Sigmoid colon (tissue), 7 donors: ENCODE results near the gene DKK3. TPM values are rescaled to one million over a fixed set of nuclear protein-coding genes. Genes with fewer than 3 reads are reported as not detected.

Experiments
- DNase-seq: peaks from one replicate; pipeline ENCODE4 v3.0.0-alpha.2; 2019
- H3K27ac ChIP-seq, 4 donors: fragments of 200-600 bp; sonication (generic); one replicate each; pipeline ENCODE4 v1.5.1; 2016 to 2019; ENCODE audit warnings: mild to moderate bottlenecking in 1 of 4
- H3K27me3 ChIP-seq, 3 donors: fragments of 200-600 bp; sonication (generic); one replicate each; pipeline ENCODE4 v1.5.1; 2019; ENCODE audit warnings: mild to moderate bottlenecking in 1 of 3
- H3K36me3 ChIP-seq, 4 donors: fragments of 200-600 bp; sonication (generic); one replicate each; pipeline ENCODE4 v1.5.1; 2016 to 2019
- H3K4me1 ChIP-seq, 4 donors: fragments of 200-600 bp; sonication (generic); one replicate each; pipeline ENCODE4 v1.5.1; 2017 to 2019
- H3K4me3 ChIP-seq, 4 donors: fragments of 200-600 bp; sonication (generic); one replicate each; pipeline ENCODE4 v1.5.1; 2017 to 2019; ENCODE audit warnings: mild to moderate bottlenecking in 2 of 4, moderate library complexity in 1 of 4
- H3K9me3 ChIP-seq, 4 donors: fragments of 200-600 bp in 3 of 4; sonication (generic) in 3 of 4; one replicate each; pipeline versions ENCODE4 v1.5.1 to v1.6.1; 2013 to 2019
- EP300 ChIP-seq, 4 donors: sonication (generic); formaldehyde crosslinking; IDR thresholded peaks; one replicate each; pipeline ENCODE4 v1.6.1; 2017; ENCODE audit warnings: antibody characterized with exemption in 4 of 4
- POLR2A ChIP-seq, 2 donors: fragments of 450-650 bp; IDR thresholded peaks; one replicate each; pipeline ENCODE4 v1.6.1; 2016; ENCODE audit warnings: antibody characterized with exemption in 2 of 2, mild to moderate bottlenecking in 2 of 2, moderate library complexity in 2 of 2
- POLR2AphosphoS5 ChIP-seq, 4 donors: sonication (generic); formaldehyde crosslinking; IDR thresholded peaks; one replicate each; pipeline ENCODE4 v1.6.1; 2017; ENCODE audit warnings: antibody characterized with exemption in 4 of 4
- WGBS, 2 donors: extraction: QIAGEN DNeasy Blood & Tissue Kit; methylation state at CpG; one replicate each; pipeline ENCODE4 v1.1.7; 2013; 5-methylcytosine and 5-hydroxymethylcytosine counted together
- intact Hi-C: fragments of 100-400 bp; cut with DNase I; formaldehyde crosslinking; loops from one replicate; pipeline ENCODE4 v1.15.1; 2023
- polyA plus RNA-seq, 3 donors: library from polyadenylated mRNA; stranded (reverse); fragments of 200-250 nt; gene quantifications; one replicate each; pipeline ENCODE4 v1.2.3, GENCODE V29; 2013
- total RNA-seq, 4 donors: library from RNA; depleted of rRNA; stranded (reverse); fragments of >200 nt; gene quantifications; one replicate each; pipeline ENCODE4 v1.1.0, GENCODE V29; 2016
- TF ChIP-seq, protein P1 (sequence below), 4 experiments: fragments of 450-650 bp in 3 of 4; fragments of 200-600 bp in 1 of 4; IDR thresholded peaks; one replicate each; pipeline ENCODE4 v1.5.1; 2016 to 2019; ENCODE audit warnings: antibody characterized with exemption in 4 of 4, mild to moderate bottlenecking in 3 of 4, moderate library complexity in 2 of 4
- donor health status: healthy with polysubstance abuse.
- donor health status: Bipolar disorder and iron deficiency.
- donor health status: healthy.

Gene DKK3
- total and polyA plus RNA-seq, 7 donors: 6.0 to 181 (median 83.6) TPM

DNA sequence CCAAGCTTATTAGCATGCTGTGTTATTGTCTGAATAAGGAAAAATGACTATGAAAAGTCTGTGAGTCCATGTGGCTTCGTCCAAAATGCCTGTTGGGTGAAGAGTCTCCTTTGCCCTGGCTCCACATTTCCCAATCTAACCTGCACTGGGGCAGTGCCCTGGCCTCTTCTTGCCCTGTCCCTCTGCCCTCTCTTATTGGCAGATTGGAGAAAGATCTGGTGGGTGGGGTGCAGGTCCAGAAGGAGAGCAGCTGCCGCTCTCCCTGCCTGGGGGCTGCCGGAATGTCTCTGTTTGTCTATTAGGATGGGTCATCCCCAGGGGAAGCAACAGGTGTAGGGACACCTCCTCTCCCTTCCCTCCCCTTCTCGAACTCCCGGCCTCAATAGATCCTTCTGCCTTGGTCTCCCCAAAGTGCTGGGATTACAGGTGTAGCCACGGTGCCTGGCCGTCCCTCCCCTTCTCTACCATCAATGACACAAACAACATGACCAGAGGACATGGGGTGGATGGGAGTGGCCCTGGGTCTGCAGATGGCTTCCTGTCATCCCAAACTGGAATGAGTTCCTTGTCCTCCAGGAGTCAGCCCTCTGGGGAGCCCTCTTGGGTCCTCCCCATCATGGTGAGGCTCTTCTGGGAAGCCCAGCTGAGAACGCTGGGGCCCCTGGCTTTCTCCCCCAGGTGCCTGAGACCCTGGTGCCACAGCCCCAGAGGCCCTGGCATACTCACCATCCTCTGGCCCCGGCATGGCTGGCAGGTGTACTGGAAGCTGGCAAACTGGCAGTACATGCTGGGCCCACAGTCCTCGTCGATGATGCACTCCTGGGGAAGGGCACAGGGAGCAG, 40.5 kb downstream of the DKK3 start:
- Histone ChIP-seq H3K4me1 (peaks cover 0 to 36% (median 26%) of the 10 kb centered on the region in 4 donors), H3K4me3 (no peak overlapping the region), H3K27me3 (no peaks in the 10 kb centered on the region), H3K27ac (no peak overlapping the region), H3K36me3 (no peaks in the 10 kb centered on the region), H3K9me3 (no peaks in the 10 kb centered on the region)
- no peak for TF ChIP-seq POLR2AphosphoS5 (IDR thresholded peaks at IDR 0.05)
- TF ChIP-seq, protein P1, sequence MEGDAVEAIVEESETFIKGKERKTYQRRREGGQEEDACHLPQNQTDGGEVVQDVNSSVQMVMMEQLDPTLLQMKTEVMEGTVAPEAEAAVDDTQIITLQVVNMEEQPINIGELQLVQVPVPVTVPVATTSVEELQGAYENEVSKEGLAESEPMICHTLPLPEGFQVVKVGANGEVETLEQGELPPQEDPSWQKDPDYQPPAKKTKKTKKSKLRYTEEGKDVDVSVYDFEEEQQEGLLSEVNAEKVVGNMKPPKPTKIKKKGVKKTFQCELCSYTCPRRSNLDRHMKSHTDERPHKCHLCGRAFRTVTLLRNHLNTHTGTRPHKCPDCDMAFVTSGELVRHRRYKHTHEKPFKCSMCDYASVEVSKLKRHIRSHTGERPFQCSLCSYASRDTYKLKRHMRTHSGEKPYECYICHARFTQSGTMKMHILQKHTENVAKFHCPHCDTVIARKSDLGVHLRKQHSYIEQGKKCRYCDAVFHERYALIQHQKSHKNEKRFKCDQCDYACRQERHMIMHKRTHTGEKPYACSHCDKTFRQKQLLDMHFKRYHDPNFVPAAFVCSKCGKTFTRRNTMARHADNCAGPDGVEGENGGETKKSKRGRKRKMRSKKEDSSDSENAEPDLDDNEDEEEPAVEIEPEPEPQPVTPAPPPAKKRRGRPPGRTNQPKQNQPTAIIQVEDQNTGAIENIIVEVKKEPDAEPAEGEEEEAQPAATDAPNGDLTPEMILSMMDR (IDR thresholded peaks at IDR 0.05): no peak
- no peak for TF ChIP-seq EP300 (IDR thresholded peaks at IDR 0.05)
- TF ChIP-seq POLR2A (IDR thresholded peaks at IDR 0.05): no peak
- 90 to 92% methylated on average over 11 of the region's 11 CpGs for WGBS, 2 donors
- intact Hi-C loops: no loop called here
- DNase-seq: peak; percentile 58

GRCh38 chr11:11966826-11967668, 41.4 kb downstream of the DKK3 start:
- Histone ChIP-seq H3K4me3 (no peak overlapping the region), H3K27me3 (no peaks in the 10 kb centered on the region), H3K4me1 (peaks cover 0 to 28% (median 17%) of the 10 kb centered on the region in 4 donors), H3K9me3 (no peaks in the 10 kb centered on the region), H3K27ac (no peak overlapping the region), H3K36me3 (no peaks in the 10 kb centered on the region)
- DNase-seq: peak; percentile 77
- TF ChIP-seq, protein P1 (IDR thresholded peaks at IDR 0.05): peak in 3 of 4 experiments; percentile 42 to 59 (median 45)
- no peak for TF ChIP-seq POLR2AphosphoS5 (IDR thresholded peaks at IDR 0.05)
- WGBS, 2 donors: 64 to 80% methylated on average over 15 of the region's 15 CpGs
- intact Hi-C loops: no loop called here

DNA sequence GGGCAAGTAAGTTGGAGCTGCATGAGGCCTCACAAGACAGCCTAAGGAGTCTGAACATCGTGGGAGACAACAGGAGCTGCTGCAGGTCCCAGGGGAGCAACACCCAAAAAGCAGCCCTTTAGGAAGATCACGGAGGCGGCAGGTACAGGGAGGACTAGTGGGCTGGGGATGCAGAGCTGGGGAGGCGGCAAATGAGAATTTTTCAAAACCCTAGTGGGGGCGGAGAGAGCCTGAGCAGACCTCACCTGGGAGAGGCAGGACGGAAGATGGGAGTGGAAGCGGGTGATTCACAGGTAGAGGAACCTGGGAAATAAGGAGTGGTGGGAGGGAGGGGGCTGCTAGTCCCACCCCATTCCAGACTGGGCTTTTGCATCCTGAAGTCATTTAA, 42.1 kb downstream of the DKK3 start:
- H3K4me1 ChIP-seq: peaks cover 0 to 23% (median 12%) of the 10 kb centered on the region in 4 donors
- no peaks in the 10 kb centered on the region for H3K27me3 ChIP-seq
- no peaks in the 10 kb centered on the region for H3K9me3 ChIP-seq
- TF ChIP-seq POLR2A (IDR thresholded peaks at IDR 0.05): no peak
- TF ChIP-seq, protein P1 (IDR thresholded peaks at IDR 0.05): no peak
- no peak for TF ChIP-seq POLR2AphosphoS5 (IDR thresholded peaks at IDR 0.05)
- TF ChIP-seq EP300 (IDR thresholded peaks at IDR 0.05): no peak
- H3K4me3 ChIP-seq: no peak overlapping the region
- intact Hi-C loops: no loop called here
- 89 to 95% methylated on average over 7 of the region's 7 CpGs for WGBS, 2 donors
- no peak for DNase-seq
- no peaks in the 10 kb centered on the region for H3K36me3 ChIP-seq
- H3K27ac ChIP-seq: no peak overlapping the region

DNA sequence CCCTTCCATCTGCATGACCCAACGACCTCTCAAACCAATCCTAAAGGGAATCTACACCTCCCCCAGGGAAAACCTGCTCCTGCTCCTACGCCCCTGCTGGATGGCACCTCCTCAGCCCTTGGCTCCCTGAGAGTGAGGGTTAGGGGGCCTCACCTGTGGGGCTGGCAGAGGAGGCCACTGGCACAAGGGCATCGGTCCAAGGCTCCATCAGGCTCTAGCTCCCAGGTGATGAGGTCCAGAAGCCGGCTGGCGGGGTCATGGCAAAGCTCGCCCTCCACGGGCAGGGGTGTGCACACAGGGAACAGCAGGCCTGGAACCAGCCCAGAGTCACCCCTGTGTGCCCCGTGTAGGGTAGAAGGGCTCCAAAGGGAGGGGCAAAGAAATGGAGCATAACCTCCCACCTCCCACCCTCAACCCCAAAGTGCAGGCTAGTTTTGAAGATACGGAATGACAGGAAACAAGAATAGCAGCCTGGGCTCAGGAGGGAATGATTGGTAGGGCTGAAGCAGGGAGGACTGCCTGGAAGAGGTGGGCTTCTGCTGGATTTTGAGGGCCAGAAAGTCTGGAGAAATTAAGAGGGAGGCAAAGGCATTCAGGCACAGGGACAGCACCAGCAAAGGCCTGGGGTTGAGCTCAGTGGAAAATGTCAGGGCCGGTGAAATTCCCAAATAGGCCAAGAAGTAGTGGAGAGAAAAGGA, 42.6 kb downstream of the DKK3 start:
- no peak for TF ChIP-seq POLR2AphosphoS5 (IDR thresholded peaks at IDR 0.05)
- TF ChIP-seq EP300 (IDR thresholded peaks at IDR 0.05): no peak
- TF ChIP-seq, protein P1 (IDR thresholded peaks at IDR 0.05): no peak
- no peak for TF ChIP-seq POLR2A (IDR thresholded peaks at IDR 0.05)
- Histone ChIP-seq H3K27ac (no peak overlapping the region), H3K36me3 (no peaks in the 10 kb centered on the region), H3K4me1 (peaks cover 0 to 23% (median 11%) of the 10 kb centered on the region in 4 donors), H3K27me3 (no peaks in the 10 kb centered on the region), H3K4me3 (no peak overlapping the region), H3K9me3 (no peaks in the 10 kb centered on the region)
- DNase-seq: peak; percentile 61
- intact Hi-C loops: no loop called here
- 89 to 92% methylated on average over 10 of the region's 10 CpGs for WGBS, 2 donors
